Stimulated activated CD4-positive, alpha-beta T cell treated with anti-CD3 and anti-CD28 coated beads, Interleukin-4, amount 100 ng/mL, for 48 hours (primary cell): ENCODE data around the gene SEPTIN2.
"Not testable (repeated sequence)": the region's sequence is repeated elsewhere in the genome, so short reads cannot be mapped to it uniquely, and the experiment has no call there.

Experiments used
- DNase-seq, 2 donors: peaks; one replicate each; pipeline ENCODE4 v3.0.0-alpha.2; 2020; ENCODE audit warnings: low read depth in 2 of 2

Gene SEPTIN2

DNA sequence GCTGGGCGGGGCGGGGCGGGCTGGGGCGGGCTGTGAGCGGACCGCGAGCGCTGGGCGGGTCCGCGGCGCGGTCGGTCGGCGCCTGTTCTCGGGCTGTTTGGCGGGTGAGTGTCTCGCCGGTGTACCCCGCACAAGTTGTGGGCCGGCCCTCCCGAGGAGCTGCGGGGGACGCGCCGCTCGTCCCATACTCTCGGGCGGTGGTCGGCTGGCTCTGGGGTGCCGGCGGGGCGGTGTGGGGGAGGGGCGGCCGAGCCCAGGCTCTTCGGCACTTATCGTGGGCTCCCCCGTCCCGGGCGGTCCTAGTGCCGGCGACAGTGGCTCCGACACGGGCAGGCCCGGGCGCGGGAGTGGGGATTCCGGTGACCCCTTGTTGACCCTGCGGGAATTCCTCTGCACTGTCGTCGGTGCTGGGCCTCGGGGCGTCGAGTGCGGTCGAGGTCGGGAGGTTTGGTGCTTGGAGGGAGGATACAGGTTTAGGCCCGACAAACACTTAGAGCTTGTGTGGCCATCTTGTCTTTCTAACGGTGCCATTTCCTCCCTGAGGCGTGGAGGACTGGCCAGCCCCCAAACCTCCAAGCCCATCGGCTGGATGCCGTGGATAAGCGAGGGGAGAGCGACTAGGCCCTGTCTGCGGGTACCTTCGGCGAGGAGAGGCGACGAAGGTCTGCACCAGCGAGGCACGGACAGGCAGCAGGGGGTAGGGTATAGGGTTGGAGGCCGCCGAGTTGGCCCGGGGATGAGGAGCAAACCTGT, at the start of gene SEPTIN2:
TSS of gene SEPTIN2 (plus strand) at position 47 of the 753 bp plus-strand sequence. CDS start 8,308 bp downstream, outside the sequence.
- DNase-seq, result peak; percentile 66 to 72

DNA sequence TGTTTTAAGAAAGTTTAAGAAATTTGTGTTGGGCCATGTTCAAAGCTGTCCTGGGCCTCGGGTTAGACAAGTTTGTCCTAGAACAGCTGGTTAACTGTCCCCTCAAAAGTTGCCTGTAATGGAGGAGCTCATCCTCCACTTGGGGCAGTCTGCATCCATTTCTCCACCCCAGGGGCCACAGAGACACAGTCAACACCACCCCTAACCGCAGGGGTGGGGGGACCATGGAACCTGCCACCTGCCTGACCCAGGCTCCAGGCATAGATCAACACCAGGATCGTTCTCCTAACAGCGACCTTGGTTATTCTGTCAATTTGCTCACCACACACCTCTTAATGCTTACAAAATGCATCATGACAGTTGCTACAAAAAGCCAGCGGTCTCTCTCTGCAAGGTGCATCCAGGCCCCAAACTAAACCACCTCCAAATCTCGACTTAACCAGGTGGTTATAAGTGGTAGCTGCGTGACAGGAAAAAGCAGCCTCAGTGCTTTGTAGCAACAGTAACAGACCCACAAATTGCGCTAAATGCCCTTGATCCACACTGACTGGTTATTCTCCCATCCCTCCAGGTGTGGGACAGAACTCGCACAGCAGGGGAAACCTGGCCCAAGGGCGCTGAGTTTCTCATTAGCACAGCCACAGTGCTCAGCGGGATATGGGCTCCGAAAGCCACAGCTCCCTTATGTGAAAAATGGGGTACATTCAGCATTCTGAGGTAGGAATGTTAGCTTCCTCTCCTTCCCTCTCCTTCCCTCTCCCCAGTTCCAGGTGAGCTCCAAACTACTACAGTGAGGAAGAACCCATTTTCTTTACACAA, 48.3 kb upstream of the SEPTIN2 start:
- DNase-seq, result no peak

DNA sequence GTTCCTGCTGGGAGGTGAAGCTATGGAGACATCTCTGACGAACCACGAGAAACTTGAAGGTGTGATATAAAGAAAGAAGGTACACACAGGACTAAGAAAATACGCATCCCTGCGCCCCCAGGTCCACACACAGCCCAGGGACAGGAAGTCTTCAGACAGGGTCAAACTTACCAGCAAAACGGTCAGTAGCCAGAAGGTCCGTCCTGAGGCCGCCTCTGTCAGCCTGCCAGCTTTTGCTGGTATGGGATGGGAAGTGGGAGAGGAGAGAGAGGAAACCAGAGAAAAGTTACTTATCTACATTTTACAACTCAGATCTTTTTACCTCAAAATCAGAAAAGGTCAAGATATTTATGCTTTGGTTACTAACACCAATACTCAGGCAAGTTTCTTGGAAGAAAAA, 47.4 kb upstream of the SEPTIN2 start:
- no peak for DNase-seq

DNA sequence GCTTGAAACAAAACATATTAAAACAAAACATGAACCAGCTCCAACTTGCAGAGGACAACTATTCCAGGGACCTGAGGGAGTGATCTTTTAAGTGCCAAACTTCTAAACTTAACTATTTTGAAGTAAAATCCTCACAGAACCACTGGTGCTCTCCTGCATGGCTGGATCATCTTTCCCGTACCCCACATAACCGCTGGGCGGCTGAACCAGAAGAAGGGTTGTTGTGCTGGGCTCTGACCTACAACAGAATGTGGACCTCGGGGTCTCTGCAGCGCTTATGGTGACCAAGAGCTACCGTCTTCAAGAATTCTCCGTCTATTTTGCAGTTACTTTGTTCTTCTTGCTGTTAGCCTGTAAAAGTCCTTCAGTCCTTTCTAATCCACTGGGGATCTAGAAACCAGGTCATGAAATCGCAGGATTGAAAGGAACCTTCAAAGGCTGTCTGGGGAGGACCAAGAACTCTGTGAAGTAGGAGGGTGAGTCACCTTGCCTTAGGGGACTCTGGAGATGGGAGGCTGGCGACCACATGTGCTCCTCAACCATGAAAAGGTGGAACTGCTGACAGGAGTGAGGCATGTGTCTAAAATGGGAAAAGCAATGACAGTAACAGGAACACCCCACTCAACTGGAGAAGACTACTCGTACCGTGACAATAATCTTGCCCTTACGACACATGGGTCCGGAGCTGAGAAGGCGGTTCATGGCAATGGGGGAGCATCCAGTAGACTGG, 46.8 kb upstream of the SEPTIN2 start:
- no peak for DNase-seq

DNA sequence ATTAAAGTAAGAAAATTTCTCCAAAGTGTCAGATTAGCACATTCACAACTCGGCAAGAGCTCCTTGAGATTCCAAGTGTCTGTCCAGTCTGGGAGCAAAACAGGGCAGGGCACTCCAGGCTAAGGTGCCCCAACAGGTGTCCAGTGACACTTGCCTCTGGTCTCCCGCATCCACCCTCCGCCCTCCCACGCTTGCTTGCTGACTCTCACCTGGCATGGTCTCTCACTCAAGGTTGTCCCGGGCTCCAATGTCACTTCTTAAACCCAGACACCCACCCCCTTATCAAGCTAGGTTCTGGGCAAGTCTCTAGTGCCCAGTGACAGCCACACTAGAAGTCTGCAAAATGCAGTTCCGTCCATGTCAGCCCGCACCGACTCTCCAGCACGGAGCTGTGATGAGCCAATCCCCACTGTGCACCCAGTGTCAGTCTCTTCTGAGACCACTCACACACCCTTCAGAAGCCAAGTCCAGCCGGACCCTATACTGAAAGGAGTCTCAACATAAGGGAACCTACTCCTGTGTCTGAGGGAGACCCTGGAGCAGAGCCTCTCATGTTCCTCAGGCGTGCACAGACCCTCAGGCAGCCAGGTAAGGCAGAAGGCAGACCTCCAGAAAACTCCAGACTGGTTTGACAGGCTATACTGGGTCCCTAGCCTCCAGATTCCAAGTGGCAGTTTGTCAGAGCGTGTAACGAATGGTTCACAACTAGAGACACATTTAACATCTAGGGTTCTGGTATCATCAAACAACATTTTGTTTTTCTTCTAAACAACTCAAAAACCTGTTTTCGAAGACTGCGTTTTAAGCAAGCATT, 45.8 kb upstream of the SEPTIN2 start:
- no peak for DNase-seq

DNA sequence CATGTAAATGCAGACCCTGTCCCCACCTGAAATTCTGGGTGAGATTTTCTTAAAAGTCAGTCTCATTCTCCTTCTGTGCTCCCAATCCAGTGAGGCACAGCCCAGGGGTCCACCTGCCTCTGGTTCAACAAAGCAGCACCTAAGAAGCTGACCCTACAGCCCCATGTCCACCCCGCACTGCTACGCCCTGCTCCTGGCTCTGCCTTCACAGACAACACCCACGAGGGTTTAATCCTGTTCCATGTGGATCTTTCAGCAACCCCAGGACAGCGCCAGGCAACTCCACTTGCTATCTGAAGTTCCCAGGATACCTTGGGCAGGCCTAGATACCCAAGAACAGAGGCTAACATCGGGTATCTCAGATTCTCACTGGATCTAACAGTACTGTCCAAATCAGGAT, 45.2 kb upstream of the SEPTIN2 start:
- no peak for DNase-seq

DNA sequence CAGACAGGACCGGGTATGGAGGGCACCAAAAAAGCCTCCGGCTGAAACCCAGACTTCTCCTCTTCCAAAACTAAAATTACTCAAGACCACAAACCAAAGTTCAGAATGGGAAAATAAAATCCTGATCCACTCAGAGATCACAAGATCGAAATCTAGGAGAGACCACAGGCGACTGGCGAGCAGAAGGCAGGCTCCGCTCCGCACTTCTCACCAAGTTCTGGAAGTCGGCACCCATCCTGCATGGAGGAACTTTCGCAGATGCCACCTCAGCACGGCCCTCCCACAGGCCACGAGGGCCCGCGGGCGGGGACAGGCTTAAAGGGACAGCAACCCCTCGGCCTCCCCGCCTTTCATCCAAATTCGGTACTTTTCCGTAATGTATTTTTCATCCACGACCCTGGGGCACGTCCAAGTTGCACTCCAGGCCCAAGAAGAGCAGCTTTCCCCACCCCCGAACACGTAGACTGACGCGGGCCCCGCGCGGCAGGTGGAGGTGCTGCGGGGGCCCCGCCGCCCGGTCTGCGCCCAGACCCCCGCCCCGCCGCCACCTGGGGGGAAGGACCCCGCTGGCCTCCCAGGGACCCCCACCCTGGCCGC, 43.9 kb upstream of the SEPTIN2 start:
- peak; percentile 47 to 48 for DNase-seq

DNA sequence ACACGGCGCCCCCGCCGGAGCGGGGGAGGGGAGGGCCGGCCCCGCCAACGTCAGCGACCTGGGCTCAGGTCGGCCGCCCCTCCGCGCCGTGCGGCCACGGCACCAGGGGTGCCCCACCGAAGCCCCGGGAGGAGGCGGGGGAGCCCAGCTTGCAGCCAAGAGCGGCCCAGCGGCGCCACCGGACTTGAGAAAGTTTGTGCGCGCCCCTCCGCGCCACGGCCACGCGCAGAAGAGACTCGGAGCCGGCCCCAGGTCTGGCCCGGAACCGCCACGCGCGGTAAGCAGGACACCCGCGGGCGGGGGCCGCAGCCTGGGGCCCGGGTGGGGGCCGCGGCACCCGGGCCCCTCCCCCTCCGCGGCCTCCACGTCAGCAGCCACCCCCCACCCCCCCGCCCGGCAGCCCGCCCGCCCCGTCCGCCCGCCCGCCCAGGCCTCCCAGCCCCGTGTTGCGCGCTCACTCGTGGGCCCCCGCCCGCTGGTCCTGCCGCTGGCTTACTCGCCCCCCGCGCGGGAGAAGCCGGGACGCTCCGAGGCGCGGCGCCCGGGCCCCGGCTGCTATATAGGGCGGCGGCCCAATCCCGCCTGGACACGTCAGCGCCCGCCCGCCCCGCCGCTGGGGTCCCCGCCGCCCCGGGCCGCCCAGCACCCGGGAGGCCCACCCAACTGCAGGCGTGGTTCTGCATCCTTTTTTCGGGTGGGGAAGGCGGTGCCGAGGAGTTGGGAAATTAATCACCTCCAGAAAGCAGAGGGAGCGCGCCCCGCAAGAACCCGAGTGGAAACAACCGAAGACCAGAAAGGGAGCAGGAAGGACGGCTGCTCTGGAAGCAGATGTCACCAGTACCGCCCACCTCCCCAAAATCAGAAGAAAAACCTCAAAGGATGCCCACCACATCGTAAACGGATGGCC, 43.2 kb upstream of the SEPTIN2 start:
- peak; percentile 15 to 26 for DNase-seq

DNA sequence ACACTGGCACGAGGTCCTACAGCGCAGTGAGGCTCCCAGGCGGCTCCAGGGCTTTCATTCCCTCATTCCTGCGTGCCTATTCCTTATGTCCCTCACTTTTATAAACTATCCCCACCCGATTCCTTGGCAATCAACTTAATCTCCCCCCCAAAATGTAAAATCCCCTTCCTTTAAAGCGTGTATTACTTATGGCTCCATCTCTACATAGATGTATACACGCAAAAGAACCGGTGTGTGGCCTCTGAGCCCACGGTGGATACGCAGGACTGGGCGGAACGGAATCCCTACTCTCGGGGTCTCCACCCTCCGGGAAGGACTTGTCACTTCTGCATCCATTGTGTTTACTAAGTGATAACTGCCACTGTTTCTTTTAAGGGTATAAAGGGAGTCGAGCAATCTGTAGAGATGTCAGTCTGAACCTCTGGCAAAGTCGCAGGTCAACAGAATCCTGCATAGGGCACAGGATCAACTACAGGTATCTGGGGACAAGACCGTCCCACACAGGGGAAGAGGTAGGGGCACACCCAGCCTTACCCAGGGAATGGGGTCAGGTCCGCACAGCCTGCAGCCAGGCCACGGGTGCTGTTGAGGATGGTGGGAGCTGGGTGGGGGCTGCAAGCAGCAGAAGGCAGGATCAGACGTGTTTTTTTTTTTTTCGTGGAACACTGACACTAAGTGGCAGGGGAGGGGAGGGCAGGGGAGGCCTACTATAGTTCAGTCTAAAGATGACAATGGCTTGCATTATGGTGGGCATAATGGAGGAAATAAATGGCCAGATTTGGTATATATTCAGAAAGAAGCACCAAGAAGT, 42.3 kb upstream of the SEPTIN2 start:
- DNase-seq, result no peak

DNA sequence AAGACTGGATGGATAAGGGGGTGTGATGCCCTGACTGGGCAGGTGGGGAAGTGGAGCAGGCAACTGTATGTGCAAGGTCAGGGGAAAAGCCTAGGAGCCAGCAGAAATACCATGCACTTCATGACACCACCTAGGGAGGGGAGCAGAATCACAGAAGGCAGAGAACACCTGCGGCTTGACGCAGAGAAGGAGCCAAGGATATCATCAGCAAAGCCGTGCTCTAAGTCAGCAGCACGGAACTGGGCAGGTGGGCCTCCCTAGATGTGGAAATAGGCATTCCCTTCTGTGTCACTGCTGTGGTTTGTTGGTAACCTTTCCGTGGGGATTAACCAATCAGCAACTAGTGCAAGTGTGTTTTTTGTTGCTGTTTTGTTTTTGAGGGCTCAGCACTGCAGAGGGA, 41.6 kb upstream of the SEPTIN2 start:
- DNase-seq, result no peak

DNA sequence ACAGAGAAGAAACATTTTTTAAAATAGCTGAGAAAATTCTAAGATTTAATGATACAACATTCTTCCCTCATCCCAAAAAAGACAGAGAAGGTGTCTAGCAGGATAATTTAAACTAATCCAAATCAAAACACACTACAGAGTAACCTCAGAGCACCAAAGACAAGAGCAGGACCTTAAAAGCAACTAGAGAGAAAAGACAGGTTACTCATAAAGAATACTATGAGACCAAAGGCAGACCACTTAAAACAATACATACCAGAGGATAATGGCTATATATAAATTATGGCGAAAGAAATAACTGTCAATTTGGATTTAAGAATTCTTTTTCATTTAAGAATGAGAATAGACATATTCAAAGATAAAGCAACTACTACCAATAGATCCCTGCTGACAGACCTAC, 40.2 kb upstream of the SEPTIN2 start:
- DNase-seq, result no peak

DNA sequence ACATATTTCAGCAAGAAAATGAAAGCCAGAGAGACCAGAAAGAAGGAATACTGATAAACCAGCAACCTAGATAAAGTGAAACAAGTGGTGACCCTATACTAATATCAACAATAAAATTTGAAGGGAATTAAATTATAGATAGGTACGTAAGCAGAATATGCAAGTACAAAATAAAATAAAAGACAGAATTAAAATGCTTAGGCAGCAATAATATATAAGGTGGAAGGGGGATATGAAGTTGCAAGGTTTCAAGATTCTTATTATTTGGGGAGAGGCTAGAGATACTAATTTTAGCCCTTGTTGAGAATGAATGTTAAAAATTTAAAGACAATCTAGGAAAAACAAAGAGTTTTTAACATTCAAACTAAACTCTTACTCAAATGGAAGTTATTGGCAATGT, 39.8 kb upstream of the SEPTIN2 start:
- no peak for DNase-seq

DNA sequence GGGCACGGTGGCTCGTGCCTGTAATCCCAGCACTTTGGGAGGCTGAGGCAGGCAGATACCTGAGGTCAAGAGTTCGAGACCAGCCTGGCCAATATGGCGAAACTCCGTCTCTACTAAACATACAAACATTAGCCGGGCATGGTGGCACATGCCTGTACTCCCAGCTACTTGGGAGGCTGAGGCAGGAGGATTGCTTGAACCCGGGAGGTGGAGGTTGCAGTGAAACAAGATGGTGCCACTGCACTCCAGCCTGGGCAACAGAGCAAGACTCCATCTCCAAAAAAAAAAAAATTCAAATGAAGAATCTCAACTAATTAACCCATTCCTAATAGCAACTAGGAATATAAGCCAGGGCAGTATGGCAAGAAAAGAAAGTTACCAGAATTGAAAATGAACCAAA, 37.4 kb upstream of the SEPTIN2 start:
- DNase-seq, result not testable (repeated sequence)

DNA sequence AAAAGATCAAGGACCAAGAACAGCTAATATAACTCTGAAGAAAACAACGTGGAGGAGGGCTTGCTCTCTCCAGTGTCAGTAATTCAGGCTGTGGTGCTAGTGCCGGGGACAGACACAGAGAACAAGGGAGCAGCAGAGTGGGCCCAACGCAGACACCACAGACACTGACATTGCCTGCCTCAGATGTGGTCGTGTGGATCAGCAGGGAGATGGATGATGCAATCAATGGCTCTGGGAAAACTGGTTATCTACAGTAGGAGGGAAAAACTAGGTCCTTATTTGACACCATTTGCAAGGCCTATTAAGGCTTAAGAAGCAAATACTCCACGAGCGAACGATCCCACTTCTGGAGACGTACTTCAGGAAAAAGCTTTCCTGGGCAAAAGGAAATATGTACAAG, 36.3 kb upstream of the SEPTIN2 start:
- DNase-seq, result no peak

DNA sequence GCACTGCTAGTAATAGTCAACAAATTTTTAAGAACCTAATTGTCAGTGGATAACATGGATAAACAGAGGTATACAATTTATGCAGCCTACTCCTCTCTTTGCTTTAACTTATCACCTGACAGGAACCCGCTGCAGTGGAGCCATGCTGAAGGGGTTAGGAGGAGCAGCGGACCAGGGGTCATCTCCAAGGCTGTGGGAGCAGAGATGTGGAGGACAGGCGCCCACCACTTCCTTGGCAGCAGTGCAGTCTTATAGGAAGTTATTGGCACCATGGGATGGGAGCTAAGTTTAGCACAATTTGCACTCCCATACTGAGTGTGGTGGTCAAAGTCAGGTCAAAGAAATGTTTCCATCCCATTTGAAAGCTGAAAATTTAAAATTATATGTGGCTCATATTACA, 35.9 kb upstream of the SEPTIN2 start:
- no peak for DNase-seq

DNA sequence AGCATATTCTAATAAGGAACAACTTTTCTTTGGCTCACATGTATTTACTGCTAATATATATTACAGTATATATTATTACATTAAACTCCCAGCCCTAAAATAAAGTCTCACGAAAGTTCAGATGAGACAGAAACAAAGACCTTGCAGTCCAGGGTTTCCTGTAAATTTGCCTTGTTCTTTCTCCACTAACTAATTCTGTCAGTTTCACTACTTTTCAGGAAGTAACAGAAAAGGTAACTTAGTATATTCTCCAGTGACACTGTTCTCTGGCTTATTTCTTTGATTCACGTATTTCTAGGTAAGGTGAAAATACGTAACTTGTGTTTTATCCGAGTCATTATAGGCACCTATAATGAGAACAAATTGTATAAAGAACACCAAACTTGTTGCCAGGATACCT, 35.4 kb upstream of the SEPTIN2 start:
- DNase-seq, result no peak

DNA sequence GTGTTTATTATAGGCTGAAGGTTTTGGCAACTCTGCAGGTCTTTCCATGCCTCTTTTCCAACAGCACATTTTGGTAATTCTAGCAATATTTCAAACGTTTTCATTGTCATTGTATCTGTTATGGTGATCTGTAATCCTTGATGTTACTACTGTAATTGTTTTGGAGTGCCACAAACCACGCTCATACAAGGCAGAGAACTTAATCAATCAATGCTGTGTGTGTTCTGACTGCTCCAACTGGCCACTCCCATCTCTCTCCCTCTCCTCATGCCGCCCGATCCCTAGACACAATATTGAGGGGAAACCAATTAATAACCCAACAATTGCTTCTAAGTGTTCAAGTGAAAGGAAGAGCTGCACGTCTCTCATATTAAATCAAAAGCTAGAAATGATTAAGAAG, 33.2 kb upstream of the SEPTIN2 start:
- DNase-seq, result no peak

DNA sequence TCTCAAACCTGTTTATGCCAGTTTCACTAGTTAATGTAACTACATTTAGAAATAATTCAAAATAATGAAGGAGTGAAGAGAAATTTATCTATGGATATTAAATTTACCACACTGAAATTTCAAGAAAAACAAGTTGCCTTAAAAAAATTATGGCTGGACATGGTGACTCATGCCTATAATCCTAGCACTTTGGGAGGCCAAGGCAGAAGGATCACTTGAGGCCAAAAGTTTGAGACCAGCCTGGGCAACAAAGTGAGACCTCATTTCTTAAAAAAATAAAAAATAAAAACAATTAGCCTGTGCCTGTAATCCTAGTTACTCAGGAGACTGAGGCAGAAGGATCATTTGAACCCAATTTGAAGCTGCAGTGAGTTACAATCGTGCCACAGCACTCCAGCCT, 30.1 kb upstream of the SEPTIN2 start:
- DNase-seq, result no peak

DNA sequence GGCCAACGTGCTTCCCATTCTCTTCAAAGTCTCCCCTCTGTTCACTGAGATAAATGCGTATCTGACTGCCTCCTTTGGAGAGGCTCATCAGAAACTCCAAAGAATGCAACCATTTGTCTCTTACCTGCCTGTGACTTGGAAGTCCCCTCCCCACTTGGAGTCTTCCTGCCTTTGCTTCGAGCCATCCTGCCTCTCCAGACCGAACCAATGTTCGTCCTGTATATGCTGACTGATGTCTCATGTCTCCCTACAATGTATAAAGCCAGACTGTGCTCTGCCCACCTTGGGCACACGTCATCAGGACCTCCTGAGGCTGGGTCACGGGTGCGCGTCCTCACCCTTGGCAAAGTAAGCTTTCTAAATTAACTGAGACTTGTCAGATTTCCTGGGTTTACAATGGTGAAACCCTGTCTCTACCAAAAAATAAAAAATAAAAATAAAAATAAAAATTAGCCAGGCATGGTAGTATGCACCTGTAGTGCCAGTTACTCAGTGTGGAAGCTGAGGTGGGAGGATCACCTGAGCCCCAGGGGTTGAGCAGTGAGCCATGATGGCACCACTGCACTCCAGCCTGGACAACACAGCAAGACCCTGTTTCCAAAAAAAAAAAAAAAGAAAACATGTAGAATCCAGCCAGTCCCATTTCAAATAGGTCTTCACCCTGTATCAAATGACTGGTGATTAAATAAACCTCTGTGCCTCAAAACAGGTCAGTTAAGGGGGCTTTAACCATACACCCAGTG, 29.2 kb upstream of the SEPTIN2 start:
- DNase-seq, result no peak
